ENCODE data around the gene CABP7.
A peak's percentile ranks its signal among the peaks of the same experiment; 100 is the strongest.

Gene CABP7

DNA sequence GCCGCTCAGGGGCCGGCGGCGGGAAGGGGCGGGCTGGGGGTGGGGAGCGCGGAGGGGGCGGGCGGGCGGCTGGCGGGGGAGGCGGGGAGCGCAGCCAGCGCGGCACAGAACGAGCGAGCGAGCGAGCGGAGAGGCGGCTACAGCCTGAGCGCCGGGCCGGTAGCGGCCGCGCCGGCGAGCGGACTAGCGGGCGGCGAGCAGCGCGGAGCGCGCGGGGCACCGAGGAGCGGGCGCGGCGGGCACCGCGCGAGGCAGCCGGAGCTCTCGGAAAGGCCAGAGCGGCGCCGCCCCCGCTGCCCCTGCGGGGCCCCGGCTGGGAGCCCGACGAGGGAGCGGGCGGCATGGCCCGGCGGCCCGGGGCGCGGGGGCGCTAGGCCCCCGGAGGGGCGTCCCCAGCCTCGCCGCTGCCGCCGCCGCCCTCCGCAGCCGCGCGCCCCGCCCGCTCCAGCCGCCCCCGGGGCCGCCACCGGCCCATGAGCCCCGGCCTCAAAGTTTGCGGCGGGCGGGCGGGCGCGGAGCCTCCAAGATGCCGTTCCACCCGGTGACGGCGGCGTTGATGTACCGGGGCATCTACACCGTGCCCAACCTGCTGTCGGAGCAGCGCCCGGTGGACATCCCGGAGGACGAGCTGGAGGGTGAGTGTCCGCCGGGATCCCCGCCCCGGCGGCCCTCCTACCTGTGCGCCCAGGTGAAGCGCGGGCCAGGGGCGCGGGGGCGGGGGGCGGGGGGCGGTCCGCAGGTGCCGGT, at the start of gene CABP7:
Gene CABP7 (plus strand): TSS at position 105 of the 747 bp plus-strand sequence. CDS start 422 bp downstream, at position 527.
- no peak for DNase-seq (ENCODE audit: low read depth)

GRCh38 chr22:29670626-29671025, 49.2 kb upstream of the CABP7 start:
- no peak for DNase-seq (ENCODE audit: low read depth)

GRCh38 chr22:29673361-29674066, 46.3 kb upstream of the CABP7 start:
- DNase-seq (ENCODE audit: low read depth), result no peak

- no peak for DNase-seq (ENCODE audit: low read depth)
These were observed 45.7 kb upstream of the CABP7 start for GRCh38 chr22:29674121-29674520.

GRCh38 chr22:29679316-29679715, 40.5 kb upstream of the CABP7 start:
- DNase-seq (ENCODE audit: low read depth), result no peak

DNA sequence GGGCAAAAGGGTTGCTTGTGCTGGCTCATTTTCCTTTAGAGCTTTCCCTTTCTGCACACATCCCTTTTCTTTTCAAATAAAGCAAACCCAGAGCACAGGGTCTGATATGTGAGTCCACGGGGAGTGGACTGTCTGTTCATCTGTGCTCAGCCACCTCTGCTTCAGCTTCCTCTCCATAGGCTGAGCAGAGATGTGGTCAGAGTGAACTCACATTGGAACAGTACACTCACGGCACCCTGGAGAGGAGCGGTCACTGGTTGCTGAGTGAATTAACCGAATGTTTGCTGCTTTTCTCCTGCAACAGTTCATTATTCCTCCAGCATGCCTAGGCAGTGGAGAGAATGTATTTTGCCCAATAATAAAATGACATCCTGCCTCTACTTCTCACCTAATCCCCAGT, 36.3 kb upstream of the CABP7 start:
- DNase-seq (ENCODE audit: low read depth), result no peak

GRCh38 chr22:29684244-29684643, 35.6 kb upstream of the CABP7 start:
- no peak for DNase-seq (ENCODE audit: low read depth)

- DNase-seq (ENCODE audit: low read depth), result no peak
These were observed 30.5 kb upstream of the CABP7 start for GRCh38 chr22:29689206-29689879.

- no peak for DNase-seq (ENCODE audit: low read depth)
These were observed 30.0 kb upstream of the CABP7 start for GRCh38 chr22:29689880-29690213.

- no peak for DNase-seq (ENCODE audit: low read depth)
These were observed 29.3 kb upstream of the CABP7 start for GRCh38 chr22:29690476-29690875.

DNA sequence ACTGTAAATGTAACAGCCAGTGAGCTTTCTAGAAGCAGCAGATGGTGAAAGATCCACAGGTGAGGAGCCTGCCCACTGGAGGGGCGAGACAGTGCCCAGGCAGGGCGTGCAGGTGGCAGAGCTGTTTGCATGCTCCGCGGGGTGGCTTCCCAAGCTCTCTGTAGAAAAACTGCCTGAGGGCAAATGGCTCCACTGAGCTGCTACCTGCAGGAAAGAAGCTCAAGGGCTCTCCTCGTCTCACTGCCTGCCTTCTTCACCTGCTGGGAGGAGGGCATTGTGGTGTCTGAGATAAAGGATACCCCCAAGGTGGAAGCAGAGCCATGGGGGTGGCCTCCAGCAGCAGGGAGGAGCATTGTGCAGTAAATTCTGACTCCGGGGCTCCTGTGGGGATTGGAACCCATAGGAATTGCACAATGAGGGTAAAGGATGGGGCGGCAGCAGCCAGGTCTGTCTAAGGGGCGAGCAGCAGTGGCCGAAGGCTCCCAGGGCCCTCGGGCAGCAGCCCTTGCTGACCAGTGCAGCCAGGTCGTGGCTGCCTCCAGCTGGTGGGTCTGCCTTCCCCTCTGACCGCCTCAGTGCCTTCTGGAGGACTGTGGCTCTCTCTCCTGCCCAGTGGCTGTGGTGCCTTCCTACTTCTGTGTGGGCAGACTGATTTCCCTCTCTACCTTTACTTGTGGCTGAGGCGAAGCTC, 28.0 kb upstream of the CABP7 start:
- no peak for DNase-seq (ENCODE audit: low read depth)

- no peak for DNase-seq (ENCODE audit: low read depth)
These were observed 27.5 kb upstream of the CABP7 start for GRCh38 chr22:29692327-29692640.

GRCh38 chr22:29693161-29693560, 26.6 kb upstream of the CABP7 start:
- no peak for DNase-seq (ENCODE audit: low read depth)

DNA sequence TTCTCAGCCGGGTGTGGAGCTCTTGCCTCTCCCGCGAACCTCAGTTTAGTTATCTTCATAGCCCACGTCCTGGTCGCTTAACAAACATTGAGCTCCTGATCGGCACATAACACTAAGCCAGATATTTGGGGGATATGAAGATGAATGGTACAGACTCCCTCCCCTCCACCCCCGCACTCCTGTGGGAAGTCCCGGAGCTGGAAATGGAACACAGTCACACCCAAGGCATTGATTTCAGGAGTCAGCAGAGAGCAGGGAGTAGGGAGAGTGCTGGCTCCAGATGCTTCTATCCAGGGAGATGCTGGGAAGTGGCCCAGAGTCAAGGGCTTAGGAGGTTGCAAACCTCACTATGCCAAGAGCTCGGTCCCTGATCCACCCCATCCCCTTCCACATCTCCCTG, 26.1 kb upstream of the CABP7 start:
- DNase-seq (ENCODE audit: low read depth), result no peak

GRCh38 chr22:29695129-29695926, 24.5 kb upstream of the CABP7 start:
- no peak for DNase-seq (ENCODE audit: low read depth)

DNA sequence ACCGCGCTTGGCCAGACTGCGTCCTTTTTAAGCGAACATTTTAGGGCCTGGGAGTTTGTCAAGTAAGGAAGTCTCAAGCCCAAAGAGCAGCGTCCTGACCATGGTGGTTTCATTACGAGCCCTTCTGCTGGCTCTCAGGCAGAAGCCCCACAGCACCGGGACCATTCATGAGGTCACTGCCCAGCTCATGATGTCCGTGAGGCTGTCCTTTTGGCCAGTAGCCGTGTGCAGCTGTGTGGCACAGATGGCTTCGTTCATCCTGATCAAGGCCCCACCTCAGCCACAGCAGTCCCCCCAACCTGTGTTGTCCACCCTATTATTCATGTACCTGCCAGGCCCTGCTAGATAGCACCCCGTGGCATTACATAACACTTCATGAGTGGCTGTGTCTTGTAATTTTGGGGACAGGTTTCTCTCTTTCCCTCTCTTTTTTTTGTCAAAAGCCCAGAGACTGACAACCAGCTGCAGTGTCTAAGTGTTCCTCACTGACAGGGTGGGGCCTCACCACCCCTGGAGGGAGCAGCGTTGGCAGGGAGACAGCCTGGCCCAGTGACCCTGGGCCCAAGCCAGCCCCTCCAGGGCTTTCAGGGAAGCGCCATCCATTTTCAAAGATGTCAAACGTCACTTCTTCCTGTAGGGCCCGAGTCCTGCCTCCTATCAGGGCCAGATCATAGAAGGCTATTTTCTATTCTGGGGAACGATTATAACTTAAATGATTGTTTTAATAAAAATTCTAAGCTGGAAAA, 21.8 kb upstream of the CABP7 start:
- DNase-seq (ENCODE audit: low read depth), result no peak

DNA sequence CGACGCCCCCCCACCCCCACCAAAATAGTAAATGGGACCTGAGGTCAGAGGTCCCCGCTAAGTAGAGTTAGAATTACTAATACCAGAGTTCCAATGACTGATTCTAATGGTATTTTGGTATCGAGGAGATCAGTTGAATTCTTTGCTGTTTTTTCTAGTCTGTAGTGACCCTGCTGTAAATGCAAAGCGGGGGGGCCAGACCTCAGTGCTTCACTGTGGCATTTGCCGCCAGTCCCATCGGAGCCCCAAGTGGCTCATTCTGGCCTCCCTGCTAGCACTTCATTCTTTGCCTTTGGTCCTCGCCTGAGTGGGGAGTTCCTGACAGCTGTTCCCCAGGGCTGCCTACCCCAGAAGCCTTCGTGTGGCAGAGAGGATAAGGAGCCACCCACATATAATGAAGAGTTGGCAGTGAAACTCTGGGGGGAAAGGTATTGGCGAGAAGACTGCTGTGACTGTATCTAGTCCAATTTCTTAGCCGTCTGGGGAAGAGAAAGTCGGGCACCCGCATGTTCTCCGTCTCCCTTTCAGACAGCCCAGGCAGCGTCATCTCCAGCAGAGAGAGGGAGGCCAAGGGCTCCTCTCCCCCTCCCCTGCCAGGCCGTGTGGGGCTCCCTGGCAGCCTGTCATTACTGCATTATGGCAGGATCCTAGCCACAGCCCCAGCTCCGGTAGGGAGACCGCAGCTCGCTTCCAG, 19.4 kb upstream of the CABP7 start:
- DNase-seq (ENCODE audit: low read depth), result no peak

DNA sequence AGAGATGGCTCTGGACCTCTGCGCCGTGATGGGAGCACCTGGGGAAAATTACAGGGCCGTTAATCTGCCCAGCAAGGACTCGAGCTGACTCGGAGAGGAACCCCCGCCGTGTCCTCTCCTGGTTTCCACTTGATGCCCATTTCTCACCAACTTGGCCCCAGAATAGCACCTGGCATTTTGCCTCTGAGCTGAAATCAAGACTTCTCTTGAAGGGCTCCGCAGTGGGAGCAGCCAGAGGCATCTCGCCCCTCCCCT, 19.0 kb upstream of the CABP7 start:
- DNase-seq (ENCODE audit: low read depth), result no peak

DNA sequence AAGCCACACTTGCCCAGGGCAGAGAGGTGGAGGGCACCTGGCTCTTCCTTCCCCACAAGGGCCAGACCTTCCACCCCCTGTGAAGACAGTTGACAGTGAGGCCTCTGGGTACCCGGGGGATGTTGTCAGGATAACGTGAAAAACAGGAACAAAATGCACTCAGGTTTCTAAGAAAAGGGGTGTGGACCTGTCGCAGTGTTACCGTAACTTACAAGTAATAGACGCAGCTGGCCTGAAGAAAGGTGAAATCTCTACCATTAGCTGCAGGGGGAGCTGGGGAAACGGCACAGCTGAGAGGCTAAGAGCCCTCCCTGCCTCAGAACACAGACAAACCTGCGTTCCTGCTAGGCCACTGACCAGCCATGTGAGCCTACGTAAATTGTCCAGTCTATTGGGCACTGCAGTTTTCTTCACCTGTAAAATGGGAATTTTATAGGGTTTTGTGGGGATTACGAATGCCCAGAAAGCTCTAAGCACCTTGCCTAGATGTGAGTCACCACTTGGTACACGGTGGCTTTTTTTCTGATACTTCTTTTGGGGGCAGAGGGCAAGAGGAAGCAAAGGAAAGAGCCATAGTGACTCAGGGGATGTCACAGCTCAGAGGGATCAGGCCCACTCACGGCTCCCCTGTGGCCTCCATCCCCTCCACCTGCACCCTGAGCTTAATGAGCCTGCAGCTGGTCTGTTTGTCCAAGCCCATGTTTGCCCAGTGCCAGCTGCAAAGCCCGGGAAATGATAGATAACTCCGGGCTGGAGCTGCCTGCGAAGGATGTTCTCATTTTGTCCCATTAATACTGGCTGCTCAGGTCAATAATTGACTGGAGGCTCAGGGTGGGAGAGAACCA, 18.4 kb upstream of the CABP7 start:
- DNase-seq (ENCODE audit: low read depth), result peak; percentile 19

Measured in HS-5 (cell line).